H1 (cell line): ENCODE measurements around the gene FOXN3. TPM values are rescaled to one million over a fixed set of nuclear protein-coding genes. Genes with fewer than 3 reads are reported as not detected.

Source experiments
- CTCF ChIA-PET: fragments of 300-600 bp; sonication (Branson Sonifier 250); formaldehyde crosslinking; loops from one replicate; lab custom pipeline; 2021; ENCODE audit not compliant: partially characterized antibody; lab: Charles Lee
- POLR2A ChIA-PET: fragments of 300-600 bp; sonication (Branson Sonifier 250); formaldehyde crosslinking; loops from one replicate; lab custom pipeline; 2021; ENCODE audit warnings: inconsistent platforms; ENCODE audit not compliant: partially characterized antibody; lab: Charles Lee
- DNase-seq, 2 experiments: peaks; one replicate each; pipeline versions ENCODE4 v3.0.0 to v3.0.0-alpha.2; 2010 to 2022; ENCODE audit warnings: low spot score in 2 of 2, low read depth in 1 of 2, mixed read lengths in 1 of 2
- FAIRE-seq: peaks from 2 replicates; lab custom pipeline; 2011; peaks lifted over from hg19 to GRCh38; lab: Jason Lieb, UNC
- H2AFZ ChIP-seq: 2 replicates; pipeline ENCODE4 v1.8.1; 2012; ENCODE audit warnings: low read length, inconsistent platforms
- H2AK5ac ChIP-seq: 2 replicates; pipeline ENCODE4 v1.6.1; 2013; ENCODE audit warnings: low read depth, low read length
- H2BK120ac ChIP-seq: replicated peaks from 2 replicates; pipeline ENCODE3; 2013; ENCODE audit warnings: low read depth, low read length, inconsistent platforms
- H2BK12ac ChIP-seq: 2 replicates; pipeline ENCODE4 v1.6.1; 2013; ENCODE audit warnings: low read depth, low read length
- H2BK15ac ChIP-seq: 2 replicates; pipeline ENCODE4 v1.6.1; 2013; ENCODE audit warnings: low read length
- H2BK20ac ChIP-seq: 2 replicates; pipeline ENCODE4 v1.6.1; 2013; ENCODE audit warnings: low read length
- H2BK5ac ChIP-seq: 2 replicates; pipeline ENCODE4 v1.6.1; 2013; ENCODE audit warnings: low read depth, low read length
- H3K14ac ChIP-seq: 2 replicates; pipeline ENCODE4 v1.6.1; 2013; ENCODE audit warnings: inconsistent platforms; ENCODE audit not compliant: insufficient read length
- H3K18ac ChIP-seq: 2 replicates; pipeline ENCODE4 v1.6.1; 2013; ENCODE audit warnings: low read length; ENCODE audit errors: extremely low read depth
- H3K23ac ChIP-seq: 2 replicates; pipeline ENCODE4 v1.6.1; 2013; ENCODE audit warnings: inconsistent platforms; ENCODE audit not compliant: insufficient read length
- H3K23me2 ChIP-seq: 2 replicates; pipeline ENCODE4 v1.6.1; 2013; ENCODE audit warnings: low read depth, low read length
- H3K27ac ChIP-seq: 2 replicates; pipeline ENCODE4 v1.6.1; 2011; ENCODE audit warnings: low read depth, low read length, inconsistent platforms
- H3K27me3 ChIP-seq, 4 experiments: replicated peaks in 1 of 4; 1 replicate in 1 of 4; 2 replicates in 3 of 4; pipeline versions ENCODE4 v1.6.1 to v1.8.1; 2011 to 2013; ENCODE audit warnings: low read length in 3 of 4, mild to moderate bottlenecking in 3 of 4, inconsistent platforms in 2 of 4, mixed read lengths in 2 of 4, moderate library complexity in 1 of 4; ENCODE audit not compliant: control insufficient read depth in 3 of 4, insufficient read depth in 3 of 4; ENCODE audit errors: extremely low read depth in 1 of 4
- H3K36me3 ChIP-seq, 4 experiments: 2 replicates each; pipeline versions ENCODE4 v1.6.1 to v1.8.1; 2011 to 2013; ENCODE audit warnings: mild to moderate bottlenecking in 4 of 4, low read length in 3 of 4, moderate library complexity in 2 of 4, control low read depth in 1 of 4, inconsistent platforms in 1 of 4; ENCODE audit not compliant: insufficient read depth in 4 of 4, control insufficient read depth in 2 of 4
- H3K4ac ChIP-seq: replicated peaks from 2 replicates; pipeline ENCODE3; 2013; ENCODE audit warnings: low read length, low read depth, mixed read lengths, inconsistent platforms; ENCODE audit not compliant: insufficient read length
- H3K4me1 ChIP-seq, 4 experiments: replicated peaks in 1 of 4; 1 replicate in 1 of 4; 2 replicates in 3 of 4; pipeline versions ENCODE4 v1.6.1 to v1.8.1; 2011 to 2013; ENCODE audit warnings: low read length in 3 of 4, inconsistent platforms in 2 of 4, mixed read lengths in 1 of 4; ENCODE audit not compliant: insufficient read depth in 4 of 4, control insufficient read depth in 3 of 4
- H3K4me2 ChIP-seq, 2 experiments: 2 replicates each; pipeline versions ENCODE4 v1.6.1 to v1.8.1; 2011 to 2013; ENCODE audit warnings: low read depth in 2 of 2, low read length in 2 of 2, control low read depth in 1 of 2, inconsistent platforms in 1 of 2, mild to moderate bottlenecking in 1 of 2; ENCODE audit not compliant: insufficient read depth in 1 of 2
- H3K4me3 ChIP-seq, 4 experiments: fragments of 200-600, 300-600 bp in 1 of 4; sonication (generic), shearing (Covaris generic), sonication (Bioruptor Twin) in 1 of 4; 2 replicates each; pipeline versions ENCODE4 v1.5.1 to v1.8.1; 2011 to 2016; ENCODE audit warnings: low read length in 4 of 4, low read depth in 3 of 4, control low read depth in 2 of 4, inconsistent platforms in 2 of 4, mild to moderate bottlenecking in 2 of 4, mixed read lengths in 1 of 4, moderate library complexity in 1 of 4; ENCODE audit not compliant: insufficient read depth in 2 of 4; ENCODE audit errors: extremely low read depth in 1 of 4
- H3K56ac ChIP-seq: replicated peaks from 2 replicates; pipeline ENCODE3; 2013; ENCODE audit warnings: low read depth, mild to moderate bottlenecking, mixed read lengths, low read length, inconsistent platforms; ENCODE audit not compliant: insufficient read length
- H3K79me1 ChIP-seq: 2 replicates; pipeline ENCODE4 v1.6.1; 2013; ENCODE audit warnings: low read depth, low read length, control low read depth
- H3K79me2 ChIP-seq, 2 experiments: 2 replicates each; pipeline versions ENCODE4 v1.6.1 to v1.8.1; 2012 to 2013; ENCODE audit warnings: low read length in 2 of 2, mild to moderate bottlenecking in 2 of 2, inconsistent platforms in 1 of 2; ENCODE audit not compliant: insufficient read depth in 2 of 2, control insufficient read depth in 1 of 2
- H3K9ac ChIP-seq, 4 experiments: replicated peaks in 1 of 4; 1 replicate in 1 of 4; 2 replicates in 3 of 4; pipeline versions ENCODE4 v1.6.1 to v1.8.1; 2011 to 2013; ENCODE audit warnings: low read depth in 3 of 4, low read length in 3 of 4, control low read depth in 2 of 4, mild to moderate bottlenecking in 2 of 4, moderate library complexity in 2 of 4, inconsistent platforms in 1 of 4; ENCODE audit errors: extremely low read depth in 1 of 4
- H3K9me3 ChIP-seq, 2 experiments: 2 replicates each; pipeline versions ENCODE4 v1.6.1 to v1.8.1; 2012 to 2013; ENCODE audit warnings: mild to moderate bottlenecking in 2 of 2, moderate library complexity in 2 of 2, control low read depth in 1 of 2, inconsistent platforms in 1 of 2, low read depth in 1 of 2, low read length in 1 of 2, mixed read lengths in 1 of 2; ENCODE audit not compliant: insufficient read depth in 2 of 2
- H4K20me1 ChIP-seq, 2 experiments: replicated peaks in 1 of 2; 2 replicates each; pipeline versions ENCODE3 to v1.8.1; 2011 to 2013; ENCODE audit warnings: inconsistent platforms in 2 of 2, low read length in 2 of 2, mild to moderate bottlenecking in 1 of 2; ENCODE audit not compliant: insufficient read depth in 2 of 2, control insufficient read depth in 1 of 2
- H4K5ac ChIP-seq: 2 replicates; pipeline ENCODE4 v1.6.1; 2013; ENCODE audit warnings: low read length, low read depth, mixed read lengths, inconsistent platforms; ENCODE audit not compliant: insufficient read length
- H4K8ac ChIP-seq: 2 replicates; pipeline ENCODE4 v1.8.0; 2013; ENCODE audit warnings: mild to moderate bottlenecking, moderate library complexity, low read length, inconsistent platforms; ENCODE audit not compliant: insufficient read depth; ENCODE audit errors: extremely low read depth
- H4K91ac ChIP-seq: replicated peaks from 2 replicates; pipeline ENCODE3; 2013; ENCODE audit warnings: low read length, mixed read lengths, inconsistent platforms; ENCODE audit not compliant: insufficient read length
- HDAC2 ChIP-seq, 2 experiments: fragments of 300-600 bp in 1 of 2; sonication (generic) in 1 of 2; IDR thresholded peaks; 2 replicates each; pipeline ENCODE4 v1.6.1; 2011 to 2012; ENCODE audit warnings: low read depth in 2 of 2, low read length in 2 of 2, mild to moderate bottlenecking in 2 of 2, moderate library complexity in 2 of 2, borderline replicate concordance in 1 of 2, inconsistent platforms in 1 of 2
- SIRT6 ChIP-seq: IDR thresholded peaks from one replicate; pipeline ENCODE4 v1.7.1; 2012; ENCODE audit warnings: low read length, inconsistent platforms
- WGBS, 2 experiments: shearing (Covaris generic) in 1 of 2; methylation state at CpG; one replicate each; pipeline versions ENCODE4 v1.1.6 to v1.1.7; 2013 to 2015; ENCODE audit warnings: low lambda C conversion rate in 2 of 2, mixed read lengths in 2 of 2, inconsistent platforms in 1 of 2, low coverage in 1 of 2, missing lambda C conversion rate in 1 of 2; ENCODE audit not compliant: insufficient replicate concordance in 2 of 2, insufficient coverage in 1 of 2, insufficient read length in 1 of 2; ENCODE audit errors: extremely low coverage in 1 of 2, missing lambda C conversion rate in 1 of 2; 5-methylcytosine and 5-hydroxymethylcytosine counted together
- polyA plus RNA-seq, 7 experiments: library from polyadenylated mRNA; depleted of rRNA in 3 of 7; stranded (reverse) in 5 of 7; unstranded in 2 of 7; fragments of >200 nt in 5 of 7; fragments of 200-250 nt in 2 of 7; gene quantifications; 1 replicate in 5 of 7; 2 replicates in 1 of 7; 4 replicates in 1 of 7; pipeline versions ENCODE4 v1.2.1 to v1.2.3, GENCODE V29; 2011 to 2013; ENCODE audit warnings: missing spikeins in 2 of 7, mixed read lengths in 2 of 7
- total RNA-seq: library from RNA; stranded (reverse); fragmentation: NEBNext Ultra II Directional; extraction: Animal tissue kit (Norgen Biotek cat#: 25700); gene quantifications from 2 replicates; pipeline ENCODE4 v1.2.1, GENCODE V29; 2021

FOXN3 gene
- total and polyA plus RNA-seq, 2 of the 8 experiments (the other 6 are each of a cell fraction or from before 2014, with no cell fraction given), result 52.6 to 178 TPM

DNA sequence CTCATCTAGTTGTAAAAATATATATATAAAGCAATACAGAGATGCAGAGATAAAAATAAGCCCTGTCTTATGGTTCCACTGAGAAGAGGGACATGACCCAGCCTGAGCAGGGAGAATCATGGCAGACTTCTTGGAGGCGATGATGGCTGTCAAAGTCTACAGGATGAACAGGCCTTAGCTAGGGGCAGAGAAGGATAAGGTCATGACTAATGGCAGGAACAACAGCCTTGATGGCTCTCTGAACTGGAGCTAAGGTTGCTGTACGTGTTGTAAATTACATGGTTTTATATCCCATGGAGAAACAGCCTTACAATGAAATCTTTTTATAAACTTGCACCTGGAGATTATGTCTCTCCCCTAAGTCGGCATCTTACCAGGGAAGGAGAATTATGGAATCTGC, 32.4 kb downstream of the FOXN3 start:
- Histone ChIP-seq H3K14ac (no peak overlapping the region), H2BK120ac (no peak overlapping the region), H3K23me2 (no peaks in the 10 kb centered on the region), H2BK5ac (no peak overlapping the region), H4K8ac (no peak overlapping the region), H3K79me2 (peaks cover 28 to 100% of the 10 kb centered on the region in 2 experiments), H3K23ac (no peak overlapping the region), H2BK15ac (no peak overlapping the region), H3K4ac (no peak overlapping the region), H3K36me3 (no peaks in the 10 kb centered on the region; a peak in 1 of 8 replicates), H3K4me1 (peaks cover 2 to 12% (median 9%) of the 10 kb centered on the region in 4 experiments), H3K27ac (no peak overlapping the region), H4K91ac (no peak overlapping the region), H3K4me3 (no peak overlapping the region), H2BK20ac (no peak overlapping the region), H2BK12ac (no peak overlapping the region), H3K79me1 (peaks cover 22% of the 10 kb centered on the region), H4K20me1 (peaks cover 30 to 39% of the 10 kb centered on the region in 2 experiments), H3K18ac (no peak overlapping the region), H2AK5ac (no peak overlapping the region), H3K9me3 (peaks cover 0 to 4% of the 10 kb centered on the region in 2 experiments; a peak in 2 of 4 replicates), H3K56ac (no peak overlapping the region), H3K27me3 (no peaks in the 10 kb centered on the region), H3K9ac (no peak overlapping the region), H4K5ac (no peak overlapping the region), H2AFZ (no peak overlapping the region), H3K4me2 (no peak overlapping the region)
- TF ChIP-seq HDAC2 (IDR thresholded peaks at IDR 0.05; ENCODE audit: borderline replicate concordance in 1 of 2, low read depth in 2 of 2, low read length in 2 of 2) (no peak), SIRT6 (no peak)
- DNase-seq, result no peak
- CTCF ChIA-PET, result interaction anchor here (0.9 kb wide), 1 partner anchor 76 kb away, joined by 3 read pairs; no protein-coding TSS in a partner anchor
- 90% methylated on average over 3 of the region's 3 CpGs; no CpG with 5 or more reads in 1 of the 2 experiments for WGBS, 2 experiments
- POLR2A ChIA-PET, result interaction anchor here (1.9 kb wide), 1 partner anchor 13 kb away, joined by 8 read pairs; no protein-coding TSS in a partner anchor
- FAIRE-seq, result no peak
